GM19455 (cell line): ENCODE results near the gene HS2ST1.
A peak's percentile ranks its signal among the peaks of the same experiment; 100 is the strongest.
"Not testable (repeated sequence)": the region's sequence is repeated elsewhere in the genome, so short reads cannot be mapped to it uniquely, and the experiment has no call there.

Source experiments
- ATAC-seq: cut with Tn5 transposase; IDR thresholded peaks from one replicate; pipeline ENCODE4 v1.9.1; 2021; ENCODE audit not compliant: unreplicated experiment

HS2ST1 gene

GRCh38 chr1:86965012-86965826, 50.8 kb downstream of the HS2ST1 start:
- no peak for ATAC-seq

- ATAC-seq = peak; percentile 79
Observed at GRCh38 chr1:86965827-86966182, 51.4 kb downstream of the HS2ST1 start.

- no peak for ATAC-seq
Observed at GRCh38 chr1:86970938-86971337, 56.5 kb downstream of the HS2ST1 start.

- no peak for ATAC-seq
Observed at GRCh38 chr1:86971778-86972177, 57.3 kb downstream of the HS2ST1 start.

- ATAC-seq = no peak
Observed at GRCh38 chr1:86972262-86972661, 57.8 kb downstream of the HS2ST1 start.

GRCh38 chr1:86975993-86976550, 61.6 kb downstream of the HS2ST1 start:
- no peak for ATAC-seq

GRCh38 chr1:86976664-86977063, 62.2 kb downstream of the HS2ST1 start:
- no peak for ATAC-seq

GRCh38 chr1:86981482-86982213, 67.2 kb downstream of the HS2ST1 start:
- no peak for ATAC-seq

- not testable (repeated sequence) for ATAC-seq
Observed at GRCh38 chr1:86983677-86984076, 69.2 kb downstream of the HS2ST1 start.

- no peak for ATAC-seq
Observed at GRCh38 chr1:86987446-86987845, 73.0 kb downstream of the HS2ST1 start.

GRCh38 chr1:86988835-86989234, 74.4 kb downstream of the HS2ST1 start:
- ATAC-seq = no peak

GRCh38 chr1:86989690-86990089, 75.3 kb downstream of the HS2ST1 start:
- not testable (repeated sequence) for ATAC-seq

- ATAC-seq = no peak
Observed at GRCh38 chr1:86990826-86991225, 76.4 kb downstream of the HS2ST1 start.

GRCh38 chr1:86991549-86992186, 77.2 kb downstream of the HS2ST1 start:
- ATAC-seq = no peak

- no peak for ATAC-seq
Observed at GRCh38 chr1:86992861-86993260, 78.4 kb downstream of the HS2ST1 start.

- ATAC-seq = no peak
Observed at GRCh38 chr1:86993269-86993985, 79.0 kb downstream of the HS2ST1 start.

GRCh38 chr1:86994061-86994460, 79.6 kb downstream of the HS2ST1 start:
- no peak for ATAC-seq

GRCh38 chr1:86997538-86997937, 83.1 kb downstream of the HS2ST1 start:
- ATAC-seq = no peak

- no peak for ATAC-seq
Observed at GRCh38 chr1:86998280-86998679, 83.8 kb downstream of the HS2ST1 start.

GRCh38 chr1:86998727-86999126, 84.3 kb downstream of the HS2ST1 start:
- no peak for ATAC-seq

GRCh38 chr1:87000460-87000859, 86.0 kb downstream of the HS2ST1 start:
- ATAC-seq = no peak
